CD8-positive, alpha-beta memory T cell (primary cell): ENCODE results near the gene ATAD3B. TPM values are rescaled to one million over a fixed set of nuclear protein-coding genes. Genes with fewer than 3 reads are reported as not detected.
A peak's percentile ranks its signal among the peaks of the same experiment; 100 is the strongest.

Experiments used
- CTCF ChIA-PET: fragments of 350-600 bp; sonication (Branson Sonifier 250); formaldehyde crosslinking; loops from one replicate; lab custom pipeline; 2021; ENCODE audit warnings: antibody characterized with exemption; lab: Charles Lee
- POLR2A ChIA-PET: fragments of 350-600 bp; sonication (Branson Sonifier 250); formaldehyde crosslinking; loops from one replicate; lab custom pipeline; 2021; ENCODE audit warnings: antibody characterized with exemption; lab: Charles Lee
- DNase-seq, 5 donors: peaks; one replicate each; pipeline versions ENCODE4 v3.0.0 to v3.0.0-alpha.2; 2020 to 2022; ENCODE audit warnings: mixed read lengths in 1 of 5
- H3K27ac ChIP-seq: one replicate; pipeline ENCODE4 v1.7.0; 2013; ENCODE audit warnings: low read depth, mild to moderate bottlenecking, low read length, moderate library complexity
- H3K27me3 ChIP-seq: 2 replicates; pipeline ENCODE4 v1.7.0; 2013; ENCODE audit warnings: low read length, mild to moderate bottlenecking; ENCODE audit not compliant: insufficient read depth, poor library complexity, severe bottlenecking
- H3K36me3 ChIP-seq: 2 replicates; pipeline ENCODE4 v1.7.0; 2013; ENCODE audit warnings: mild to moderate bottlenecking, low read length, moderate library complexity; ENCODE audit not compliant: insufficient read depth
- H3K4me1 ChIP-seq: 2 replicates; pipeline ENCODE4 v1.7.0; 2013; ENCODE audit warnings: mild to moderate bottlenecking, low read length, moderate library complexity; ENCODE audit not compliant: insufficient read depth
- H3K4me3 ChIP-seq: 2 replicates; pipeline ENCODE4 v1.7.0; 2013; ENCODE audit warnings: mild to moderate bottlenecking, low read length
- H3K9me3 ChIP-seq: 2 replicates; pipeline ENCODE4 v1.7.0; 2013; ENCODE audit warnings: mild to moderate bottlenecking, low read length
- H3K27ac Mint-ChIP-seq, 8 donors: one replicate each; pipeline ENCODE4 v1.8.0; 2020 to 2021; ENCODE audit warnings: mixed read lengths in 8 of 8, mild to moderate bottlenecking in 6 of 8, inconsistent platforms in 3 of 8, moderate library complexity in 3 of 8
- H3K27me3 Mint-ChIP-seq, 2 donors: one replicate each; pipeline ENCODE4 v1.8.0; 2020 to 2021; ENCODE audit warnings: mixed read lengths in 2 of 2, mild to moderate bottlenecking in 1 of 2, moderate library complexity in 1 of 2
- H3K36me3 Mint-ChIP-seq, 3 donors: one replicate each; pipeline ENCODE4 v1.8.0; 2020 to 2021; ENCODE audit warnings: mixed read lengths in 3 of 3, inconsistent platforms in 1 of 3, mild to moderate bottlenecking in 1 of 3
- H3K4me1 Mint-ChIP-seq, 3 donors: one replicate each; pipeline ENCODE4 v1.8.0; 2020 to 2021; ENCODE audit warnings: mixed read lengths in 3 of 3, inconsistent platforms in 1 of 3, mild to moderate bottlenecking in 1 of 3
- H3K4me3 Mint-ChIP-seq, 7 donors: one replicate each; pipeline ENCODE4 v1.8.0; 2020 to 2021; ENCODE audit warnings: mixed read lengths in 7 of 7, mild to moderate bottlenecking in 6 of 7, moderate library complexity in 4 of 7, inconsistent platforms in 2 of 7
- H3K9me3 Mint-ChIP-seq, 5 donors: one replicate each; pipeline ENCODE4 v1.8.0; 2020 to 2022; ENCODE audit warnings: mixed read lengths in 5 of 5, mild to moderate bottlenecking in 3 of 5, moderate library complexity in 2 of 5, inconsistent platforms in 1 of 5
- polyA plus RNA-seq: library from polyadenylated mRNA; unstranded; fragments of 300-500 nt; fragmentation: Illumina TruSeq; gene quantifications from one replicate; pipeline ENCODE4 v1.2.3, GENCODE V29; 2021
- total RNA-seq, 2 experiments: library from RNA; stranded (reverse); gene quantifications; one replicate each; pipeline ENCODE4 v1.2.3, GENCODE V29; 2021

The ATAD3B gene
- total RNA-seq (10 to 100 TPM; 81.6 to 86.6 TPM), polyA plus RNA-seq (7.9 TPM)

- Histone ChIP-seq H3K36me3 (no peaks in the 10 kb centered on the region), H3K9me3 (no peaks in the 10 kb centered on the region), H3K4me3 (peak within 1 kb of the TSS; percentile 63), H3K4me1 (peaks cover 14% of the 10 kb centered on the region), H3K27me3 (no peaks in the 10 kb centered on the region), H3K27ac (peak within 1 kb of the TSS; percentile 70)
- peak within 1 kb of the TSS; percentile 67 to 98 (median 94) for H3K27ac Mint-ChIP-seq
- H3K4me1 Mint-ChIP-seq: peaks cover 17 to 31% (median 19%) of the 10 kb centered on the region in 3 donors
- ChIA-PET POLR2A (no interaction called here), CTCF (no interaction called here)
- H3K9me3 Mint-ChIP-seq: no peaks in the 10 kb centered on the region
- H3K27me3 Mint-ChIP-seq: no peaks in the 10 kb centered on the region
- H3K4me3 Mint-ChIP-seq: peak within 1 kb of the TSS; percentile 84 to 97 (median 88)
- DNase-seq: peak; percentile 84 to 93 (median 88)
- peaks cover 0 to 5% (median 0%) of the 10 kb centered on the region in 3 donors for H3K36me3 Mint-ChIP-seq
Measured at GRCh38 chr1:1471389-1472052, at the start of gene ATAD3B. ATAD3B (plus strand) TSS chr1:1471765; CDS start chr1:1471885, 120 bp downstream.

DNA sequence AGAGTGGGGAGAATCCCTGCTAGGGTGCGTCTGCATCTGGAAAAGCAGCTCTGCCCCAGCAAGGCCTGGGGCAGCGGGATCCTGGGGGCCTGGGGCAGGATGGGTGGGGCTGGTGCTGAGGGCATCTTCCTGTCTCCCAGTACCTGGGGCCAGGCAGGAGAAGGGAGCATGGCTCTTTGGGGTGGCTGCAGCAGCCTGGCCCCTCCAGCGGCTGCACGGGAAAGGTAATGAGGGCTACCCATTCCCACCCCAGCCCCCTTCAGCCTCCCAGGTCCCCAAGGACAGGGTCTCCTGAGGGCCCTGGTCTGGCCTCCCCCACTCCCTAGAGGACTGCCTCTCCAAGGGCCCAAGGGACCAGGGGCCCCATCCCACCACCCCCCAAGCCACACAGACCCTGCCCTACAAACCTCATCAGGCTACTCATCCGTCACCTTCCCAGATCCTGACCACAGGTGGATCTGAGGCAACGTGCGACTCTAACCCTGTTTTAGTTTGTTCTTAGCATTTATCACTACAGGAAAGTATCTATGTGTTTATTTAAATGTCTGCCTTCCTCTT is 49.6 kb upstream of the ATAD3B start:
- Histone ChIP-seq H3K27ac (no peak overlapping the region), H3K36me3 (no peaks in the 10 kb centered on the region), H3K4me1 (no peaks in the 10 kb centered on the region), H3K4me3 (no peak overlapping the region), H3K27me3 (no peaks in the 10 kb centered on the region), H3K9me3 (no peaks in the 10 kb centered on the region)
- Mint-ChIP-seq H3K36me3 (no peaks in the 10 kb centered on the region), H3K27me3 (peaks cover 21 to 25% of the 10 kb centered on the region in 2 donors), H3K9me3 (no peaks in the 10 kb centered on the region), H3K4me3 (no peak overlapping the region), H3K4me1 (peaks cover 0 to 10% (median 0%) of the 10 kb centered on the region in 3 donors), H3K27ac (no peak overlapping the region)
- ChIA-PET CTCF (no interaction called here), POLR2A (no interaction called here)
- DNase-seq: no peak

DNA sequence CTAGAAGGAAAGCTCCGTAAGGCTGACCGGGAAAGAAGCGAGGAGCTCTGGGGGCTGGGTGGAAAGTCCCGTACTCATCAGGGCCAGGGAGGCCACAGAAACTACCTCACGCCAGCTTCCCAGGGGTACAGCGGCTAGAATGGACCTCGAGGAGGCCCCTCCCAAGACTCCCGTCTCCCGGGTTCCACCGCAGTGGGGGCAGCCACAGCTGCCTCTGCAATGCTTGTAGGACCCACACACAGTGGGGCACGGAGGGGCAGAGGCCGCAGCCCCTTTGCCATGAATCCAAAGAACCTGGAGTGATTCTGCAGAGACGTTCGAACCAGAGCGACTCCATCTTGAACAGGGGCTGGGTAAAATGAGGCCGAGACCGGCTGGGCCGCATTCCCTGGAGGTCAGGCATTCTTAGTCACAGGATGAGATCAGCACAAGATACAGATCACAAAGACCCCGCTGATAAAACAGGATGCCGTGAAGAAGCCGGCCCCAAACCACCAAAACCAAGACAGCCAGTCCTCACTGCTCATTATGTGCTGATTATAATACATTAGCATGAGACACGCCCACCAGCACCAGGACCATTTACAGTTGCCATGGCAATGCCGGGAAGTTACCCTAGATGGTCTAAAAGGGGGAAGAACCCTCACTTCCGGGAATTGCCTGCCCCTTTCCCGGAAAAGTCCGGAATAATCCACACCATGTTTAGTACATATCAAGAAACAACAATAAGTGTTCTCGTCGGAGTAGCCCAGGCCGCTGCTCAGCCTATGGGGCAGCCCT is 48.9 kb upstream of the ATAD3B start:
- DNase-seq: no peak
- ChIA-PET CTCF (no interaction called here), POLR2A (no interaction called here)
- no peak overlapping the region for H3K27ac ChIP-seq
- H3K4me1 Mint-ChIP-seq: peaks cover 0 to 10% (median 0%) of the 10 kb centered on the region in 3 donors
- no peaks in the 10 kb centered on the region for H3K27me3 ChIP-seq
- no peaks in the 10 kb centered on the region for H3K36me3 Mint-ChIP-seq
- no peak overlapping the region for H3K27ac Mint-ChIP-seq
- H3K4me3 ChIP-seq: no peak overlapping the region
- H3K36me3 ChIP-seq: no peaks in the 10 kb centered on the region
- H3K4me1 ChIP-seq: no peaks in the 10 kb centered on the region
- H3K9me3 Mint-ChIP-seq: no peaks in the 10 kb centered on the region
- no peaks in the 10 kb centered on the region for H3K9me3 ChIP-seq
- H3K4me3 Mint-ChIP-seq: no peak overlapping the region
- H3K27me3 Mint-ChIP-seq: peaks cover 19 to 25% of the 10 kb centered on the region in 2 donors

- POLR2A ChIA-PET: no interaction called here
Measured at GRCh38 chr1:1423245-1423597, 48.3 kb upstream of the ATAD3B start.

GRCh38 chr1:1424707-1425106 is 46.9 kb upstream of the ATAD3B start:
- Mint-ChIP-seq H3K4me3 (peak overlapping the region in 1 of 7 donors; percentile 60), H3K27ac (no peak overlapping the region), H3K27me3 (peaks cover 30 to 35% of the 10 kb centered on the region in 2 donors), H3K9me3 (no peaks in the 10 kb centered on the region), H3K36me3 (no peaks in the 10 kb centered on the region), H3K4me1 (peaks cover 3 to 13% (median 5%) of the 10 kb centered on the region in 3 donors)
- ChIA-PET CTCF (no interaction called here), POLR2A (no interaction called here)
- H3K27me3 ChIP-seq: no peaks in the 10 kb centered on the region
- no peaks in the 10 kb centered on the region for H3K36me3 ChIP-seq
- H3K4me3 ChIP-seq: no peak overlapping the region
- H3K27ac ChIP-seq: no peak overlapping the region
- no peaks in the 10 kb centered on the region for H3K9me3 ChIP-seq
- H3K4me1 ChIP-seq: no peaks in the 10 kb centered on the region
- no peak for DNase-seq

More at GRCh38 chr1:1423245-1423597, 48.3 kb upstream of the ATAD3B start:
- Mint-ChIP-seq H3K4me3 (no peak overlapping the region), H3K27me3 (peaks cover 20 to 25% of the 10 kb centered on the region in 2 donors), H3K27ac (no peak overlapping the region), H3K4me1 (peaks cover 0 to 10% (median under 1%) of the 10 kb centered on the region in 3 donors), H3K9me3 (no peaks in the 10 kb centered on the region), H3K36me3 (no peaks in the 10 kb centered on the region)
- DNase-seq: no peak
- Histone ChIP-seq H3K4me3 (no peak overlapping the region), H3K4me1 (no peaks in the 10 kb centered on the region), H3K9me3 (no peaks in the 10 kb centered on the region), H3K27ac (no peak overlapping the region), H3K36me3 (no peaks in the 10 kb centered on the region), H3K27me3 (no peaks in the 10 kb centered on the region)
- CTCF ChIA-PET: no interaction called here

- Histone ChIP-seq H3K4me3 (no peak overlapping the region), H3K27ac (no peak overlapping the region), H3K36me3 (no peaks in the 10 kb centered on the region), H3K27me3 (no peaks in the 10 kb centered on the region), H3K9me3 (no peaks in the 10 kb centered on the region), H3K4me1 (no peaks in the 10 kb centered on the region)
- Mint-ChIP-seq H3K27me3 (peaks cover 31 to 40% of the 10 kb centered on the region in 2 donors), H3K36me3 (no peaks in the 10 kb centered on the region), H3K27ac (peak overlapping the region in 1 of 8 donors; percentile 29), H3K9me3 (no peaks in the 10 kb centered on the region), H3K4me1 (peaks cover 3 to 13% (median 5%) of the 10 kb centered on the region in 3 donors), H3K4me3 (no peak overlapping the region)
- ChIA-PET POLR2A (no interaction called here), CTCF (no interaction called here)
- DNase-seq: no peak
Measured at GRCh38 chr1:1425426-1425752, 46.2 kb upstream of the ATAD3B start.

DNA sequence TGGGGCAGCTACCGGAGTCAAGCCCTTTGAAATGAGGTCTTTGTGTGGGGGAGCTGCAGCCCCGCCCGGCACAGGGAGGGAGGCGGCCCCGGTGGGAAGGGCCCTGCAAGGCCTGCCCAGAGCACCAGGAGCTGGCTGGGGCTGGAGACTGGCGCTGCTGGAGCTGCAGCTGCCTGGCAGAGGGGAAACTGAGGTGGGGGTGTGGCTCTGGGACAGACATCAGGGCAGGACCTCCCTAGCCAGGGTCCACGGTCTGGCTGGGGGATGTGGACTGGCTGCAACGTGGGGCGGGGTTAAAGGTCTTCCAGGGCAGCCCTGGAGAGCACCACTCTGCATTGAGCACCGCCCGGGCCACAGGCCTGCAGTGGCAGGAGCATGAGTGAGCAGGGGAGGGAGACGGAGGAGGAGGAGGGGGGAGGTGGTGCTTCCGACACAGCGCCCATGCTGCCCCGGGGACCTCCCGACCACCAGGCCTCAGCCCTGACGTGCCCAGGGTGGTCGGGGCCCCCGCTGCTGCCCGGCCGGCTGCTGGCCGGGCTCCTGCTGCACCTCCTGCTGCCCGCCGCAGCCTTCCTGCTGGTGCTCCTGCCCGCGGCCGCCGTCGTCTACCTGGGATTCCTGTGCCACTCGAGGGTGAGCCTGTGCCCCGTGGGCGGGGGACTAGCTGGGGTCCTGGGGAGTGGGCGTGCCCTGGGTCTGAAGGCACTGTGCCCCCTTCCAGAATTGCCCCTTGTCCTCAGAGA is 45.6 kb upstream of the ATAD3B start:
- no peaks in the 10 kb centered on the region for H3K36me3 ChIP-seq
- Mint-ChIP-seq H3K27ac (no peak overlapping the region), H3K27me3 (peaks cover 31 to 40% of the 10 kb centered on the region in 2 donors), H3K4me1 (peaks cover 3 to 13% (median 5%) of the 10 kb centered on the region in 3 donors), H3K9me3 (no peaks in the 10 kb centered on the region), H3K36me3 (no peaks in the 10 kb centered on the region), H3K4me3 (peak overlapping the region in 1 of 7 donors; percentile 48)
- H3K4me1 ChIP-seq: no peaks in the 10 kb centered on the region
- H3K9me3 ChIP-seq: no peaks in the 10 kb centered on the region
- H3K27me3 ChIP-seq: no peaks in the 10 kb centered on the region
- no peak overlapping the region for H3K4me3 ChIP-seq
- DNase-seq: no peak
- CTCF ChIA-PET: no interaction called here
- POLR2A ChIA-PET: interaction anchor here (0.6 kb wide), 2 partner anchors 19 to 467 kb away, joined by 3 to 4 read pairs; partner anchors contain the start of genes MRPL20 and NOC2L
- H3K27ac ChIP-seq: no peak overlapping the region
